ENCODE results near the gene CHPF. TPM values are rescaled to one million over a fixed set of nuclear protein-coding genes. Genes with fewer than 3 reads are reported as not detected.

Gene CHPF
- total and polyA plus RNA-seq, 2 donors (not counting 3 experiments of a cell fraction or from before 2014, with no cell fraction given), result 0.24 to 0.32 TPM

GRCh38 chr2:219593154-219593553 lies 49.5 kb upstream of the CHPF start:
- no peaks in the 10 kb centered on the region for H3K79me2 ChIP-seq (ENCODE audit: control insufficient read depth, insufficient read depth, low read length)
- no peak overlapping the region for H3K9ac ChIP-seq (replicated peaks; ENCODE audit: extremely low read depth, insufficient read depth, low read length)
- peaks cover 7% of the 10 kb centered on the region for H3K4me1 ChIP-seq (ENCODE audit: control insufficient read depth, extremely low read depth, insufficient read depth, low read length)
- H3K4me2 ChIP-seq (ENCODE audit: insufficient read depth, low read length), result no peak overlapping the region
- no peak for DNase-seq (ENCODE audit: low read depth, low spot score)
- no peak overlapping the region for H2AFZ ChIP-seq (ENCODE audit: low read depth, low read length)
- H3K36me3 ChIP-seq (ENCODE audit: control insufficient read depth in 2 of 2, extremely low read depth in 1 of 2, insufficient read depth in 2 of 2, low read length in 2 of 2), result no peaks in the 10 kb centered on the region
- peaks cover 0 to 3% of the 10 kb centered on the region in 2 experiments for H3K27me3 ChIP-seq (ENCODE audit: control insufficient read depth in 2 of 2, insufficient read depth in 2 of 2, low read length in 2 of 2)
- H3K27ac ChIP-seq (ENCODE audit: insufficient read depth, low read depth, low read length), result no peak overlapping the region
- no peak for FAIRE-seq
- no peak overlapping the region for H3K4me3 ChIP-seq (replicated peaks in 1 of 3; ENCODE audit: insufficient read depth in 1 of 3, low read depth in 1 of 3, low read length in 3 of 3)
- intact Hi-C loops (cut with micrococcal nuclease) (no loop called here), dilution Hi-C loops (cut with MboI; ENCODE audit: extremely low pct_ligation_motif_present, low sequenced_read_pairs) (no loop called here)
- TF ChIP-seq MYC (IDR thresholded peaks at IDR 0.05; ENCODE audit: low read depth, low read length) (no peak), GATA2 (IDR thresholded peaks at IDR 0.05; ENCODE audit: insufficient read depth, insufficient read length, low read depth, low read length) (no peak), MAX (IDR thresholded peaks at IDR 0.05; ENCODE audit: insufficient read depth, insufficient read length) (no peak), FOS (IDR thresholded peaks at IDR 0.05; ENCODE audit: borderline replicate concordance, insufficient read depth, low read length) (no peak), POLR2AphosphoS5 (IDR thresholded peaks at IDR 0.05; ENCODE audit: insufficient read depth, low read depth, low read length) (no peak), EZH2 (IDR thresholded peaks at IDR 0.05; ENCODE audit: borderline replicate concordance, low read depth, low read length, severe bottlenecking) (no peak), JUN (IDR thresholded peaks at IDR 0.05; ENCODE audit: borderline replicate concordance, insufficient read depth, insufficient read length, low read depth) (no peak), POLR2A (IDR thresholded peaks at IDR 0.05; ENCODE audit: low read depth, low read length) (no peak)
- TF ChIP-seq, protein P1, sequence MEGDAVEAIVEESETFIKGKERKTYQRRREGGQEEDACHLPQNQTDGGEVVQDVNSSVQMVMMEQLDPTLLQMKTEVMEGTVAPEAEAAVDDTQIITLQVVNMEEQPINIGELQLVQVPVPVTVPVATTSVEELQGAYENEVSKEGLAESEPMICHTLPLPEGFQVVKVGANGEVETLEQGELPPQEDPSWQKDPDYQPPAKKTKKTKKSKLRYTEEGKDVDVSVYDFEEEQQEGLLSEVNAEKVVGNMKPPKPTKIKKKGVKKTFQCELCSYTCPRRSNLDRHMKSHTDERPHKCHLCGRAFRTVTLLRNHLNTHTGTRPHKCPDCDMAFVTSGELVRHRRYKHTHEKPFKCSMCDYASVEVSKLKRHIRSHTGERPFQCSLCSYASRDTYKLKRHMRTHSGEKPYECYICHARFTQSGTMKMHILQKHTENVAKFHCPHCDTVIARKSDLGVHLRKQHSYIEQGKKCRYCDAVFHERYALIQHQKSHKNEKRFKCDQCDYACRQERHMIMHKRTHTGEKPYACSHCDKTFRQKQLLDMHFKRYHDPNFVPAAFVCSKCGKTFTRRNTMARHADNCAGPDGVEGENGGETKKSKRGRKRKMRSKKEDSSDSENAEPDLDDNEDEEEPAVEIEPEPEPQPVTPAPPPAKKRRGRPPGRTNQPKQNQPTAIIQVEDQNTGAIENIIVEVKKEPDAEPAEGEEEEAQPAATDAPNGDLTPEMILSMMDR (IDR thresholded peaks at IDR 0.05; ENCODE audit: extremely low read depth in 1 of 2, insufficient read depth in 1 of 2, low read depth in 1 of 2, low read length in 2 of 2), result no peak
- ChIA-PET CTCF (no interaction called here), POLR2A (no interaction called here)
- H4K20me1 ChIP-seq (replicated peaks; ENCODE audit: control insufficient read depth, extremely low read depth, insufficient read depth, low read length), result no peaks in the 10 kb centered on the region
- no peaks in the 10 kb centered on the region for H3K9me3 ChIP-seq (replicated peaks; ENCODE audit: control insufficient read depth, insufficient read depth, low read length)
- BruUV-seq (replicated peaks), result no TSS peak
- H3K9me1 ChIP-seq (replicated peaks; ENCODE audit: control insufficient read depth, extremely low read depth, insufficient read depth, low read length), result no peaks in the 10 kb centered on the region
